Activated naive CD8-positive, alpha-beta T cell treated with anti-CD3 and anti-CD28 coated beads, Interleukin-2, amount 50 U/mL, for 24 hours (primary cell): ENCODE data around the gene MRPL37.

ENCODE experiments used
- ATAC-seq: fragments of 150-1000 bp; cut with Tn5 transposase; one replicate; pipeline ENCODE4 v1.10.0; 2021
- DNase-seq: peaks from one replicate; pipeline ENCODE4 v3.0.0; 2021
- H3K27ac Mint-ChIP-seq: one replicate; pipeline ENCODE4 v1.8.0; 2021; ENCODE audit warnings: mild to moderate bottlenecking, mixed read lengths
- H3K27me3 Mint-ChIP-seq: one replicate; pipeline ENCODE4 v1.8.0; 2021; ENCODE audit warnings: mixed read lengths
- H3K36me3 Mint-ChIP-seq: one replicate; pipeline ENCODE4 v1.8.0; 2021; ENCODE audit warnings: low read depth, mixed read lengths
- H3K4me1 Mint-ChIP-seq: one replicate; pipeline ENCODE4 v1.8.0; 2021; ENCODE audit warnings: mixed read lengths
- H3K4me3 Mint-ChIP-seq: one replicate; pipeline ENCODE4 v1.8.0; 2021; ENCODE audit warnings: mild to moderate bottlenecking, moderate library complexity, mixed read lengths
- H3K9me3 Mint-ChIP-seq: one replicate; pipeline ENCODE4 v1.8.0; 2021; ENCODE audit warnings: mixed read lengths

MRPL37 gene

DNA sequence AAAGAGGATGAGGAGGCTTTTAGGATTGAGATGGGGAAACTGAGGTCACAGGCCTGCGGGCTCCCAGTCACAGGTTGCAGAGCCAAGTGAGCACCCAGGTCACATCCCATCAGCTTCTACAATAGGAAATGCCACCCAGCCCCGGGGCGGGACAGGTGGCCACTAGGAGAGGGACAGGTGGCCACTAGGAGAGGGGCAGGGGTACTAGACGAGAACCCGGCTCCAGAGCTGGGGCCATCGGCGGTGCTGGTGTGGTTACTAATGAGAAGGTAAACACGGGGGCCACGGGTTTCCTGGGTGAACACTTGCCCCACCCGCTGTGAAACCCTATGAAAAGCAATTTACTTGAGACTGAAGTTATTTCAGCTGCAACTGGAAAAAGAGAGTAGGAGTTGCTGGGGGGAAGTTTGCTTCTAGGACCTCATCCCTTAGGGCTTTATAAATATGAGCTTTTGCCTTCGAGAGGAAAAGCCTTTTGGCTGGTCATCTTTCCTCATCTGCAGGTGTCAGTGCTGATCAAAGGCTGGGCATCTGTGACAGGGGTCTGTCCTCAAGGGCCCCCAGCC is 52.5 kb downstream of the MRPL37 start:
- Mint-ChIP-seq H3K4me3 (no peak overlapping the region), H3K4me1 (peaks cover 3% of the 10 kb centered on the region), H3K9me3 (no peaks in the 10 kb centered on the region), H3K36me3 (peaks cover 2% of the 10 kb centered on the region), H3K27ac (no peak overlapping the region), H3K27me3 (no peaks in the 10 kb centered on the region)
- ATAC-seq = no peak
- DNase-seq = no peak

- Mint-ChIP-seq H3K27me3 (no peaks in the 10 kb centered on the region), H3K4me3 (no peak overlapping the region), H3K4me1 (peaks cover 3% of the 10 kb centered on the region), H3K27ac (peak overlapping the region; percentile 11), H3K36me3 (peaks cover 2% of the 10 kb centered on the region), H3K9me3 (no peaks in the 10 kb centered on the region)
- DNase-seq (no peak), ATAC-seq (peak; percentile 30)
Measured at GRCh38 chr1:54253480-54253879, 53.5 kb downstream of the MRPL37 start.

GRCh38 chr1:54254055-54254454 is 54.1 kb downstream of the MRPL37 start:
- Mint-ChIP-seq H3K4me1 (peaks cover 3% of the 10 kb centered on the region), H3K9me3 (no peaks in the 10 kb centered on the region), H3K36me3 (peaks cover 2% of the 10 kb centered on the region), H3K4me3 (no peak overlapping the region), H3K27ac (no peak overlapping the region), H3K27me3 (no peaks in the 10 kb centered on the region)
- ATAC-seq (no peak), DNase-seq (no peak)

DNA sequence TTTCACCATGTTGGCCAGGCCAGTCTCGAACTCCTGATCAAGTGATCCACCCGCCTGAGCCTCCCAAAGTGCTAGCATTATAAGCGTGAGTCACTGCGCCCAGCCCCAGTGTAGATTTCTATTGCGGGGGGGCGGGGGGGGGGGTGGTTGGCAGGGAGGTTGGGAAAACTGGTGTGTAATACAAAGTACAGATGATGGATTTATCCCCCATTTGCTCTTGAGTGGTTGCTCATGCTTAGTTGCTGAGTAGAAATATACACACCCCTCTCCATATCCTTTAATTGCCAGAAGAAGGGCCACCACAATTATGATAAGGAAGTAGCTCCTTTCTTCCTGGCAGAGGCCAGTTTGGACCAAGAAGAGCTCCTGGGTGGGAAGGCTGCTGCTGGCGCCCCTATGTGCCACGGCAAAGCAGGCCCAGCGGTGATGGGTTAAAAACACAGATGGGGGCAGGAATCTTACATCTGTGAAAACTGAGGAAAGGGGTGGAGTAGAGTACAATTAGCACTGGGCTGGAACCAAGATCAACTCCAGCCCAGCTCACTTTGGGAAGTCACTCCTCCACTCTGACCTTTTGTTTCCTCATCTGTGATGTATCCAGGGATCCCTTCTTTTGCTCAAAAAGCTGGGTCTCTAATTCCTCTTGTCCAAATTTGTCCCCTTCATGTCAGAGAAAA is 55.2 kb downstream of the MRPL37 start:
- Mint-ChIP-seq H3K9me3 (no peaks in the 10 kb centered on the region), H3K27ac (no peak overlapping the region), H3K27me3 (no peaks in the 10 kb centered on the region), H3K36me3 (peaks cover 2% of the 10 kb centered on the region), H3K4me3 (no peak overlapping the region), H3K4me1 (peaks cover 3% of the 10 kb centered on the region)
- DNase-seq = no peak
- ATAC-seq = no peak

GRCh38 chr1:54256522-54257345 is 56.8 kb downstream of the MRPL37 start:
- Mint-ChIP-seq H3K27me3 (no peaks in the 10 kb centered on the region), H3K36me3 (peaks cover 2% of the 10 kb centered on the region), H3K4me1 (peaks cover 3% of the 10 kb centered on the region), H3K4me3 (no peak overlapping the region), H3K9me3 (no peaks in the 10 kb centered on the region), H3K27ac (no peak overlapping the region)
- ATAC-seq (no peak), DNase-seq (no peak)

GRCh38 chr1:54257346-54257620 is 57.3 kb downstream of the MRPL37 start:
- ATAC-seq = no peak
- no peaks in the 10 kb centered on the region for H3K27me3 Mint-ChIP-seq
- no peak overlapping the region for H3K27ac Mint-ChIP-seq
- peaks cover 3% of the 10 kb centered on the region for H3K4me1 Mint-ChIP-seq
- peaks cover 2% of the 10 kb centered on the region for H3K36me3 Mint-ChIP-seq
- no peak for DNase-seq
- H3K4me3 Mint-ChIP-seq = no peak overlapping the region
- H3K9me3 Mint-ChIP-seq = no peaks in the 10 kb centered on the region

GRCh38 chr1:54257876-54258275 is 57.9 kb downstream of the MRPL37 start:
- H3K9me3 Mint-ChIP-seq = no peaks in the 10 kb centered on the region
- ATAC-seq (no peak), DNase-seq (no peak)
- peaks cover 2% of the 10 kb centered on the region for H3K36me3 Mint-ChIP-seq
- H3K27ac Mint-ChIP-seq = no peak overlapping the region
- H3K4me3 Mint-ChIP-seq = no peak overlapping the region
- H3K27me3 Mint-ChIP-seq = no peaks in the 10 kb centered on the region
- peaks cover under 1% of the 10 kb centered on the region for H3K4me1 Mint-ChIP-seq

- no peak overlapping the region for H3K27ac Mint-ChIP-seq
Measured at GRCh38 chr1:54259546-54260140, 59.7 kb downstream of the MRPL37 start.

DNA sequence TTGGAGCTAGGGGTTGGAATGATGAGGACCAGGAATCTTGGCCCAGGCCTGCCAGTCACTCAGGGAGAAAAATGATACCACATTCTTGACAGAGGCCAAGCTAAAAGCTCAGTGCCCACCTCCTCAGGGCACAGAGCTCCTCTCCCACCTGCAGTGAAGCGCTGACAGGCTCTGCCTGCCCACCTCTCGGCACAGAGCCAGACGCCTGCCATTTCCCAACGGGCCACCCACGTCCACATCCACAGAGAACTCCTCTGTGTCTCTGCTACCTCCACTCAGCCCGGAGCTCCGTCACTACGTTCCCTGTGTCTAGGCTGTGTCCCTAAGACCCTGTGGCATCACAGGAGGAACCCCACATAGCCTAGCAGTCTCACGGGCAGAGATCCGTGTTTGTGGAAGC is 60.8 kb downstream of the MRPL37 start:
- ATAC-seq (no peak), DNase-seq (no peak)
- Mint-ChIP-seq H3K4me1 (no peaks in the 10 kb centered on the region), H3K4me3 (no peak overlapping the region), H3K27ac (no peak overlapping the region), H3K27me3 (no peaks in the 10 kb centered on the region), H3K36me3 (no peaks in the 10 kb centered on the region), H3K9me3 (no peaks in the 10 kb centered on the region)

More at GRCh38 chr1:54259546-54260140, 59.7 kb downstream of the MRPL37 start:
- H3K9me3 Mint-ChIP-seq = no peaks in the 10 kb centered on the region
- H3K4me3 Mint-ChIP-seq = no peak overlapping the region
- H3K4me1 Mint-ChIP-seq = no peaks in the 10 kb centered on the region
- H3K27me3 Mint-ChIP-seq = no peaks in the 10 kb centered on the region
- no peak for DNase-seq
- ATAC-seq = no peak
- no peaks in the 10 kb centered on the region for H3K36me3 Mint-ChIP-seq

DNA sequence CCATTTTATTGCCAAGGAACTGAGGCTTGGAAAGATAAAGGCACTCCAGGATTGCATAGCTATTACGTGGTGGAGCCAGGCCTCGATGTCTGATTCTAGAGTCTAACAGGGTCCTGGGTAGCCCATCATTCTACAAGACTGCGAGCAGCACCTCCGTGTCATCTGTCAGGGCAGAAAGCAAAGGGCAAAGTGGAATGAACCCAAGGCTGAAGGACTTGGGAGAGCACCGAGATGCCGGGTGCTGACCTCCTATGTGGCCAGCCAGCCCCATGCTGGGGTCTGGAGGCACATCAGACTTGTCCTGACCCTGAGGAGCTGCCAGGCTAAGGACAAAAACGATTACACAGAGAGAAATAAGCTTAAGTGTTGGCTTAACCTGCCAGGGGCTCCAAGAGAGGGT is 62.3 kb downstream of the MRPL37 start:
- ATAC-seq = no peak
- H3K36me3 Mint-ChIP-seq = no peaks in the 10 kb centered on the region
- H3K4me1 Mint-ChIP-seq = no peaks in the 10 kb centered on the region
- no peak overlapping the region for H3K27ac Mint-ChIP-seq
- no peak overlapping the region for H3K4me3 Mint-ChIP-seq
- DNase-seq = no peak
- H3K9me3 Mint-ChIP-seq = no peaks in the 10 kb centered on the region
- H3K27me3 Mint-ChIP-seq = no peaks in the 10 kb centered on the region

GRCh38 chr1:54263601-54264226 is 63.7 kb downstream of the MRPL37 start:
- ATAC-seq (no peak), DNase-seq (no peak)
- H3K27ac Mint-ChIP-seq = peak overlapping the region; percentile 22
- H3K9me3 Mint-ChIP-seq = no peaks in the 10 kb centered on the region
- no peaks in the 10 kb centered on the region for H3K36me3 Mint-ChIP-seq
- no peak overlapping the region for H3K4me3 Mint-ChIP-seq
- no peaks in the 10 kb centered on the region for H3K4me1 Mint-ChIP-seq
- no peaks in the 10 kb centered on the region for H3K27me3 Mint-ChIP-seq

GRCh38 chr1:54265126-54265525 is 65.2 kb downstream of the MRPL37 start:
- H3K9me3 Mint-ChIP-seq = no peaks in the 10 kb centered on the region
- no peak overlapping the region for H3K4me3 Mint-ChIP-seq
- no peaks in the 10 kb centered on the region for H3K4me1 Mint-ChIP-seq
- H3K36me3 Mint-ChIP-seq = no peaks in the 10 kb centered on the region
- DNase-seq = no peak
- H3K27me3 Mint-ChIP-seq = no peaks in the 10 kb centered on the region
- no peak for ATAC-seq
- H3K27ac Mint-ChIP-seq = no peak overlapping the region

- H3K36me3 Mint-ChIP-seq = no peaks in the 10 kb centered on the region
- no peak for ATAC-seq
Measured at GRCh38 chr1:54265659-54266058, 65.7 kb downstream of the MRPL37 start.

DNA sequence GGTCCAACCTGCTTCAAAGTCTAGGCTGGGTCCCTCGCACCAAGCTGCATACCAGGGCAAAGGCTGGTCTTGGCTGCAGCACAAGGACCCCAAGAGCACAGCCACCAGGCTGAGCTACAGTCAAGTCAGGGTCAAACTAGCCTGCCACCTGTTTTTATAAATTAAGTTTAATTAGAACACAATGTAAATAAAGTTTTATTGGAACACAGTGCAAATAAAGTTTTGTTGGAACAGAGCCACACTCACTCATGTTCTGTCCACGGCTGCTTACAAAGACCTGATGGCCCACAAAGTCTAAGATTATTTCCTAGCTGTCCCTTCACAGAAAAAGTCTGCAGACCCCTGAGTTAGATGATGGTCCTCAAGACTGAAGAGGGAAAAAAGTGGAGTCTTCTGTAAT is 66.2 kb downstream of the MRPL37 start:
- Mint-ChIP-seq H3K4me1 (no peaks in the 10 kb centered on the region), H3K27ac (no peak overlapping the region), H3K4me3 (no peak overlapping the region), H3K36me3 (no peaks in the 10 kb centered on the region), H3K27me3 (no peaks in the 10 kb centered on the region), H3K9me3 (no peaks in the 10 kb centered on the region)
- ATAC-seq = no peak
- DNase-seq = no peak

More at GRCh38 chr1:54265659-54266058, 65.7 kb downstream of the MRPL37 start:
- Mint-ChIP-seq H3K27me3 (no peaks in the 10 kb centered on the region), H3K4me3 (no peak overlapping the region), H3K4me1 (no peaks in the 10 kb centered on the region), H3K27ac (no peak overlapping the region), H3K9me3 (no peaks in the 10 kb centered on the region)
- no peak for DNase-seq
